K562 (cell line): ENCODE results near the gene UFC1. TPM values are rescaled to one million over a fixed set of nuclear protein-coding genes. Genes with fewer than 3 reads are reported as not detected.
A peak's percentile ranks its signal among the peaks of the same experiment; 100 is the strongest.

Source experiments
- HDAC2 ChIP-seq: fragments of 450-650 bp; IDR thresholded peaks from 2 replicates; pipeline ENCODE4 v1.6.1; 2016; ENCODE audit warnings: mild to moderate bottlenecking
- HNRNPLL ChIP-seq: fragments of 200-400 bp; formaldehyde crosslinking; IDR thresholded peaks from 2 replicates; pipeline ENCODE4 v1.6.1; 2017; ENCODE audit warnings: low read length, low read depth, mild to moderate bottlenecking; ENCODE audit not compliant: poor library complexity, severe bottlenecking
- MBD2 ChIP-seq: sonication (generic); IDR thresholded peaks from 2 replicates; pipeline ENCODE4 v1.6.1; 2016; ENCODE audit warnings: low read depth, borderline replicate concordance
- MEIS2 ChIP-seq: fragments of 450-650 bp; IDR thresholded peaks from 2 replicates; pipeline ENCODE4 v1.6.1; 2014; ENCODE audit warnings: mild to moderate bottlenecking; ENCODE audit not compliant: partially characterized antibody
- MNT ChIP-seq, 2 experiments: fragments of 450-650 bp; conservative IDR thresholded peaks; 2 replicates each; pipeline ENCODE4 v1.6.1; 2017; ENCODE audit warnings: mild to moderate bottlenecking in 2 of 2, moderate library complexity in 2 of 2
- MTA1 ChIP-seq: fragments of 450-650 bp; IDR thresholded peaks from 2 replicates; pipeline ENCODE4 v1.6.1; 2017; ENCODE audit warnings: borderline replicate concordance
- PML ChIP-seq: IDR thresholded peaks from 2 replicates; pipeline ENCODE4 v1.6.1; 2012; ENCODE audit warnings: low read length, inconsistent platforms
- PRDM10 ChIP-seq: fragments of 450-650 bp; IDR thresholded peaks from 2 replicates; pipeline ENCODE4 v1.6.1; 2018; ENCODE audit not compliant: partially characterized antibody
- RAD21 ChIP-seq, 2 experiments: fragments of 250-450 bp in 1 of 2; fragments of 450-650 bp in 1 of 2; sonication (Bioruptor Pico) in 1 of 2; formaldehyde crosslinking in 1 of 2; IDR thresholded peaks in 1 of 2; conservative IDR thresholded peaks in 1 of 2; 2 replicates each; pipeline versions ENCODE4 v1.4.0 to v1.8.0; 2020 to 2022; ENCODE audit warnings: mild to moderate bottlenecking in 2 of 2, moderate library complexity in 1 of 2
- RBBP5 ChIP-seq: fragments of 200-600 bp; sonication (generic); IDR thresholded peaks from 2 replicates; pipeline ENCODE4 v1.6.1; 2012; ENCODE audit warnings: borderline replicate concordance, mild to moderate bottlenecking, low read length, control low read depth, inconsistent platforms; ENCODE audit not compliant: insufficient read depth, poor library complexity, severe bottlenecking
- SIN3A ChIP-seq, 2 experiments: fragments of 150-350 bp in 1 of 2; IDR thresholded peaks; 2 replicates each; pipeline ENCODE4 v1.6.1; 2011 to 2016; ENCODE audit warnings: borderline replicate concordance in 2 of 2, low read depth in 2 of 2, low read length in 2 of 2, mild to moderate bottlenecking in 2 of 2, moderate library complexity in 2 of 2; ENCODE audit not compliant: control insufficient read depth in 1 of 2
- STAT5B ChIP-seq: fragments of 250-450 bp; sonication (Bioruptor Pico); IDR thresholded peaks from 2 replicates; pipeline ENCODE4 v1.8.0; 2021; ENCODE audit warnings: mild to moderate bottlenecking, inconsistent platforms
- TSC22D4 ChIP-seq: fragments of 450-650 bp; IDR thresholded peaks from 2 replicates; pipeline ENCODE4 v1.6.1; 2016; ENCODE audit warnings: missing genetic modification characterization, missing biosample characterization, control low read depth
- ZBTB9 ChIP-seq: fragments of 450-650 bp; formaldehyde crosslinking; IDR thresholded peaks from 2 replicates; pipeline ENCODE4 v1.4.0; 2020; ENCODE audit warnings: mild to moderate bottlenecking, moderate library complexity
- ZFX ChIP-seq: sonication (generic); formaldehyde crosslinking; IDR thresholded peaks from 2 replicates; pipeline ENCODE4 v1.8.0; 2022; ENCODE audit warnings: mild to moderate bottlenecking, missing genetic modification reagents, moderate library complexity
- ZNF134 ChIP-seq: fragments of 250-450 bp; sonication (Bioruptor Pico); conservative IDR thresholded peaks from 2 replicates; pipeline ENCODE4 v1.4.0; 2020
- ZNF589 ChIP-seq: fragments of 200-800 bp; sonication (Bioruptor generic); IDR thresholded peaks from 2 replicates; pipeline ENCODE4 v1.6.1; 2016; ENCODE audit warnings: low read depth, missing genetic modification characterization, missing compliant biosample characterization
- ZNF696 ChIP-seq: fragments of 250-450 bp; sonication (Bioruptor Pico); conservative IDR thresholded peaks from 2 replicates; pipeline ENCODE4 v1.4.0; 2020; ENCODE audit warnings: mild to moderate bottlenecking, moderate library complexity
- polyA plus RNA-seq, 8 experiments: library from polyadenylated mRNA; depleted of rRNA in 4 of 8; stranded (reverse) in 5 of 8; unstranded in 3 of 8; fragments of >200 nt; fragmentation: Nextera tagmentation in 2 of 8; fragmentation: Illumina TruSeq in 1 of 8; extraction: Ambion mirVana in 2 of 8; extraction: Trizol in 1 of 8; gene quantifications; 2 replicates each; pipeline versions ENCODE4 v1.2.1 to v1.2.3, GENCODE V29; 2011 to 2014; ENCODE audit warnings: inconsistent platforms in 1 of 8, missing spikeins in 1 of 8
- total RNA-seq, 7 experiments: library from RNA; depleted of rRNA in 6 of 7; stranded (reverse); fragments of >200 nt in 6 of 7; fragmentation: Illumina TruSeq in 2 of 7; extraction: Trizol in 2 of 7; gene quantifications; 2 replicates each; pipeline versions ENCODE4 v1.2.1 to v1.2.3, GENCODE V29; 2011 to 2021; ENCODE audit warnings: low replicate concordance in 1 of 7

UFC1 gene
- total and polyA plus RNA-seq, 9 of the 15 experiments (the other 6 are each of a cell fraction or from before 2014, with no cell fraction given): 92.8 to 220 (median 161) TPM

GRCh38 chr1:161177112-161177935, 23.5 kb downstream of the UFC1 start, which contains the start of gene B4GALT3 (continued):
- TF ChIP-seq RAD21 (CRISPR knock-in tag; conservative IDR thresholded peaks at IDR 0.05 in 1 of 2, IDR thresholded peaks at IDR 0.05 in 1 of 2) (peak; percentile 87 to 88), MEIS2 (no peak), MNT (conservative IDR thresholded peaks at IDR 0.05) (peak; percentile 93 to 96), TSC22D4 (tag) (no peak), ZNF696 (CRISPR knock-in tag) (no peak), ZBTB9 (CRISPR knock-in tag) (0 out of 2 replicates have a peak, but pooled peaks have one; percentile 43), ZNF134 (peak; percentile 90), STAT5B (CRISPR knock-in tag) (no peak), HDAC2 (peak; percentile 90), PML (0 out of 2 replicates have a peak, but pooled peaks have one; percentile 70), ZNF589 (CRISPR knock-in tag) (peak; percentile 49; the same call in 1 of the 2 replicates), ZFX (CRISPR knock-in tag) (peak; percentile 81), SIN3A (IDR thresholded peaks at IDR 0.05; ENCODE audit: borderline replicate concordance in 2 of 2, control insufficient read depth in 1 of 2, low read depth in 2 of 2, low read length in 2 of 2) (peak; percentile 3 to 80; a peak in 2 of 4 replicates), MTA1 (no peak), RBBP5 (peak; percentile 47), PRDM10 (peak; percentile 95), MBD2 (peak; percentile 41; the same call in 1 of the 2 replicates), HNRNPLL (peak; percentile 85)
